ENCODE data around the gene UNC45A.
"Not testable (repeated sequence)": the region's sequence is repeated elsewhere in the genome, so short reads cannot be mapped to it uniquely, and the experiment has no call there.

The UNC45A gene

DNA sequence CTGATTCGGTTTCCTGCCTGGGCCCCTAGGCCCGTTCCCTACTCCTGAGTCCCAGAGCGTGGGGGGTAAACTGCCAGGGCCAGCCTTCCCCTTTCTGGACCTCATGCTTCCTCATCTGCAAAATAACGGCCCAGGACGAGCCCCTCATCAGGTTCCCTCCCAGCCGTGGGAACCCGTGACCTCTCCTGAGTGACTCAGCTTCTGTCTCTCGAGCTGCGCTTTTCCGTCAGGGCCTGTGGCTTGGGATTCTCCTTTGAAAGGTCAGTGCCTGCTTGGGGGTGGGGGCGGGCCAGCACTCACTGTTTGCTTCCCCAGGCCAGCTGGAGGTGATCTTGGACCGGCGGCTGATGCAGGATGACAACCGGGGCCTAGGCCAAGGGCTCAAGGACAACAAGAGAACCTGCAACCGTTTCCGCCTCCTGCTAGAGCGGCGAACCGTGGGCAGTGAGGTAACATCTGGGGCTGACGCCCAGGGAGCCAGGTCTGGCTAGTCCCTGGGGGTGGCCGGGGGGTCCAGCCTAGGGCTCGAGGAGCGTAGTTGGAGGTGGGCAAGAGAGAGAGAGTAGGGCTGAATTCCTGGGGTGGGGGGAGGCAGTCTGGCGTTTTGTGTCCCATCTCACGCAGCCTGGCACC is 19.2 kb upstream of the UNC45A start:
- DNase-seq (ENCODE audit: low read depth in 2 of 2, low spot score in 1 of 2), result no peak

GRCh38 chr15:90916461-90916860 is 18.6 kb upstream of the UNC45A start:
- DNase-seq (ENCODE audit: low read depth in 2 of 2, low spot score in 1 of 2), result no peak

- DNase-seq (ENCODE audit: low read depth in 2 of 2, low spot score in 1 of 2), result no peak
Measured at GRCh38 chr15:90917569-90917968, 17.5 kb upstream of the UNC45A start.

DNA sequence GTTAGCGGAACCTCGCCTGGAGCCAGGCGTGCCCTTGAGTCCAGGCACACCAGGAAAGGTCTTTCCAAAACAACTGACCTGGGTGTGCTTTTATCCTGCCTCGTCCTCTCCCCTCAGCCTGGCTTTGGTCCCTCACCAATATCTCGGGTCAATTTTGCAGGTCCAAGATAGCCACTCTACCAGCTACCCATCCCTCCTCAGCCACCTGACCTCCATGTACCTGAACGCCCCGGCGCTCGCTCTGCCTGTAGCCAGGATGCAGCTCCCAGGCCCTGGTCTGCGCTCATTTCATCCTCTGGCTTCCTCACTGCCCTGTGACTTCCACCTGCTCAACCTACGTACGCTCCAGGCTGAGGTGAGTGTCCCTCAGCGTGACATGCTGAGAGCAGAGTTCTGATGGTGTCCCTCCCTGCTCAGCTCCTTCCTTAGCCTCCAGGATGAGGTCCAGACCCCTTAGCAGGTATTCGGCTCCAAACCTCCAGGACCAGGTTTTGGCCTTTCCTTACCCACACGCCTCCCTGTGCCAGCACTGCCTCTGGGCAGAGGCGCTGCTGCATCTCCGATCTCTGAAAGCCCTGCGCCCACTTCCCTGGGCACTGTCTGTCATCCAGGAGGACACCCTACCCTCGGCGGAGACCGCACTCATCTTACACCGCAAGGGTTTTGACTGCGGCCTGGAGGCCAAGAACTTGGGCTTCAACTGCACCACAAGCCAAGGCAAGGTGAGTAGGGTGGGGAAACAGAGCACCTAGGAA is 16.9 kb upstream of the UNC45A start:
- no peak for DNase-seq (ENCODE audit: low read depth in 2 of 2, low spot score in 1 of 2)

- DNase-seq (ENCODE audit: low read depth in 2 of 2, low spot score in 1 of 2), result no peak
Measured at GRCh38 chr15:90918835-90919234, 16.2 kb upstream of the UNC45A start.

- DNase-seq (ENCODE audit: low read depth in 2 of 2, low spot score in 1 of 2), result no peak
Measured at GRCh38 chr15:90921887-90922286, 13.2 kb upstream of the UNC45A start.

DNA sequence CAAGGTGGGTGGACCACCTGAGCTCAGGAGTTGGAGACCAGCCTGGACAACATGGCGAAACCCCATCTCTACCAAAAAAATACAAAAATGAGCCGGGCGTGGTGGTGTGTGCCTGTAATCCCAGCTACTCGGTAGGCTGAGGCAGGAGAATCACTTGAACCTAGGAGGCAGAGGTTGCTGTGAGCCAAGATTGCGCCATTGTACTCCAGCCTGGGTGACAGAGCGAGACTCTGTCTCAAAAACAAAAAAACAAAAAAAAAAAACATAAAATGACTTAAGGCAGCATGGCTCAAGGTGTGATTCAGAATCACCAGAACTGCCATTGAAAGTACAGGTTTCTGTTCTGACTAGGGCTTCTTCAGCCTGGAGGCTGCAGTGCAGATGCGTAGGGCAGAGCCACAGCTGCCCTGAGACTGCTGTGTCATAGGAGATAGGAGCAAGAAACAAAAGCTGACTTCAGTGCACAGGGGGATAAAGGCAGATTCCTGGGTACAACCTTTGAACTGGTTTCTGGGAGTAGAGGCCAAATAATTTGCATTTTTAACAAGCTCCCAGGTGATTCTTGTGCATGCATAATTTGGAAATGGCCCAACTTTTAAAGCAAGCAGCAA is 12.3 kb upstream of the UNC45A start:
- not testable (repeated sequence) for DNase-seq (ENCODE audit: low read depth in 2 of 2, low spot score in 1 of 2)

DNA sequence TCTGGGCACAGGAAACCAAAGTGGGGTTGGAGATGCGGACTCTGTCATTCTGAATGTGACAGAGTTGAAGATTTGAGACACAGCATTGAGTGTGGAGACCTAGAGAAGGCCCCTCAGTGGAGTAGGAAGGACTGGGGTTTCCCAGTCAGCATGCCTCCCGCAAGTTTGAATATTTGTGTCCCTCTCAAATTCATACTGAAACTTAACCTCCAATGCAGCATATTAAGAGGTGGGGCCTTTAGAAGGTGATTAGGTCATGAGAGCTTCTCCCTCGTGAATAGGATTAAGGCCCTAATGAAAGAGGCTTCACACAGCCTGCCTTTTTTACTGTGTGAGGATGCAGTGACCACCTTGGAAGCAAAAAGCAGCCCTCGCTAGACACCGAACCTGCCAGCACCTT is 10.7 kb upstream of the UNC45A start:
- DNase-seq (ENCODE audit: low read depth in 2 of 2, low spot score in 1 of 2), result no peak

- DNase-seq (ENCODE audit: low read depth in 2 of 2, low spot score in 1 of 2), result not testable (repeated sequence)
Measured at GRCh38 chr15:90926766-90927165, 8.3 kb upstream of the UNC45A start.

DNA sequence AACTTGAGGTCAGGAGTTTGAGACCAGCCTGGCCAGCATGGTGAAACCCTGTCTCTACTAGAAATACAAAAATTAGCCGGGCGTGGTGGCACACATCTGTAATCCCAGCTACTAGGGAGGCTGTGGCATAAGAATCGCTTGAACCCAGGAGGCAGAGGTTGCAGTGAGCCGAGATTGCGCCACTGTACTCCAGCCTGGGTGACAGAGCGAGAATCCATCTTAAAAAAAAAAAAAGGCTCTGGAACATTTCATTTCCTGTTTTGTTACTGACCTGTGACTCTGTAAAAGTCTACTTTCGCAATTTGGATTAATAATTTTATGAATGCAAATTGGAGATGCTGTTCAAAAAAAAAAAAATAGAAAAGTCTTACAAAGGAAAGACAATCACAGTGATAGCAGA is 7.0 kb upstream of the UNC45A start:
- not testable (repeated sequence) for DNase-seq (ENCODE audit: low read depth in 2 of 2, low spot score in 1 of 2)

- DNase-seq (ENCODE audit: low read depth in 2 of 2, low spot score in 1 of 2), result no peak
Measured at GRCh38 chr15:90929246-90930019, 5.7 kb upstream of the UNC45A start.

GRCh38 chr15:90930861-90931574 is 4.1 kb upstream of the UNC45A start:
- no peak for DNase-seq (ENCODE audit: low read depth in 2 of 2, low spot score in 1 of 2)

DNA sequence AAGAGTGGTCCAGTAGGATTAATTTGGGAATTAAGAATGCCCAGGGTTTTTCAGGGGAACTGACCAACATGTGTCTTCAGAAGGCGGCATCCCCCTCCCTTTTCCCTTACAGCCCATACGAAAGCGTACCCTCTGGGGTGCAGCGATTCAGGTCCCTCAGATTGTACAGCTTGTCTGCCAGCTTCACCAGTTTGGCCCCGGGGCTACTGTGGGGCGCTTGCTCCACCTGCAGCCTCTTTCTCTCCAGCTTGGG is 3.6 kb upstream of the UNC45A start:
- no peak for DNase-seq (ENCODE audit: low read depth in 2 of 2, low spot score in 1 of 2)

GRCh38 chr15:90931828-90932659 is 3.0 kb upstream of the UNC45A start, which contains the start of gene HDDC3:
TSS of gene HDDC3 (minus strand) at chr15:90932549. CDS start at chr15:90932540, 9 bp downstream.
- peak; percentile 79 to 84 for DNase-seq (ENCODE audit: low read depth in 2 of 2, low spot score in 1 of 2)

DNA sequence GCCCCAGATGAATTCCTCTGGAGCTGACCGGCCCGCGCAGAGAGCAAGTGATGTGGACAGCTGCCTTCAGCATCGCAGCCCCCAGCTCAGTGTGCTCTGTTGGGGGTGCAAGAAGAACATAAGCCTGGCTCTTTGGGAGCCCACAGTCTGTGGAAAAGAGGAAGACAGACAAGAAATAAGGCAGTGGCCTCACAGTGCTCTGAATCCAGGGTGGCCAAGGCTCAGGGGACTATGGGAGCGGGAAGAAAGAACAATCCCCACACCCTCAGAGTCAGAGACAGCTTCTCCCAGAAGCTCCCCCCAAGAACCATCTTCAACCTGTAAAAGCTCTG is 2.5 kb upstream of the UNC45A start:
- DNase-seq (ENCODE audit: low read depth in 2 of 2, low spot score in 1 of 2), result no peak

GRCh38 chr15:90933301-90933700 is 1.8 kb upstream of the UNC45A start:
- no peak for DNase-seq (ENCODE audit: low read depth in 2 of 2, low spot score in 1 of 2)

- DNase-seq (ENCODE audit: low read depth in 2 of 2, low spot score in 1 of 2), result peak; percentile 42 to 70
Measured at GRCh38 chr15:90934256-90934948, 683 bp upstream of the UNC45A start.

GRCh38 chr15:90936823-90937222 is 1.7 kb downstream of the UNC45A start:
- no peak for DNase-seq (ENCODE audit: low read depth in 2 of 2, low spot score in 1 of 2)

DNA sequence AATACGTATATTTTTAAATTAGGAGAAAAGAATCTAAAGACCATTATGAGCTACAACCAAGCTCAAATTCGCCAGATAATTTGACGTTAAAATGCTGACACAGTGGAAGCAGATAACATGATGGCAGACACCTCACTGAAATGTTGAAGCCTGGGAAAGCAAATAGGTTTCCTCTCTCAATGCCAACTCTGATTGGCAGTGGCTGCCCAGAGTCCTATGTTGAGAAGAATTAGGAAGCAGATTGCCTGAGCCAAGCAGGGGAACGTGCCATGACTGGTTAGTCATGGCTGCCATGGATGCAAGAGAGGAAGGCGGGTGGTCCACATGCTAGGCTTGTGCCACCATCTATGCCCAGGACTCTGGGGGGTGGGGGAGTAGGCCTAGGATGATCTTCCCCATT is 3.2 kb downstream of the UNC45A start:
- DNase-seq (ENCODE audit: low read depth in 2 of 2, low spot score in 1 of 2), result no peak

DNA sequence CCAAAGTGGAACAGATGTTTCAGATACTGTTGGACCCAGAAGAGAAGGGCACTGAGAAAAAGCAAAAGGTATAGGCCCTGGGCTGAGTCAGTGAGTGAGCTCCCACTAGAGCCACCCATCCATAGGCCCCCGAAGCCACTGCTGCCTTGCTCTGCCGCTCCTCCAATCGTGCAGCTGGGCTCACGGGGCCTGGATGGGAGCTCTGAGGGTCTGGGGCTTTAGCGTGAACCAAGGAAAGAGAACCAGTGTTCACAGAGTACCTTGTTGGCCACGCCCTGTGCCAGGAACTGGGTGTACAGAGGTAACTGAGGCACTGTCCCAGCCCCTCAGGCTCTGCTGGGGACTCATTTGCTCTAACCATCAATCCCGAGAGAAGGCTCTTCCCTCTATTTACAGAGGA is 4.7 kb downstream of the UNC45A start:
- DNase-seq (ENCODE audit: low read depth in 2 of 2, low spot score in 1 of 2), result no peak
